H1 (cell line): ENCODE measurements around the gene KCNMB2. TPM values are rescaled to one million over a fixed set of nuclear protein-coding genes. Genes with fewer than 3 reads are reported as not detected.

Experiments
- JUND ChIP-seq: IDR thresholded peaks from 2 replicates; pipeline ENCODE4 v1.6.1; 2011; ENCODE audit warnings: mild to moderate bottlenecking, improper control_type of control experiment, low read length
- MAFK ChIP-seq: IDR thresholded peaks from 2 replicates; pipeline ENCODE4 v1.6.1; 2012; ENCODE audit warnings: low read depth, mild to moderate bottlenecking, improper control_type of control experiment, low read length
- NRF1 ChIP-seq: IDR thresholded peaks from 2 replicates; pipeline ENCODE4 v1.6.1; 2011; ENCODE audit warnings: mild to moderate bottlenecking, low read depth, low read length, improper control_type of control experiment
- RNF2 ChIP-seq: fragments of 200-900, 300-1000 bp; sonication (generic); IDR thresholded peaks from 2 replicates; pipeline ENCODE4 v1.7.1; 2016; ENCODE audit warnings: borderline replicate concordance, low read depth, mild to moderate bottlenecking, antibody characterized with exemption, low read length; ENCODE audit not compliant: poor library complexity, severe bottlenecking; ENCODE audit errors: missing control alignments
- SP1 ChIP-seq: IDR thresholded peaks from 2 replicates; pipeline ENCODE4 v1.6.1; 2011; ENCODE audit warnings: low read depth, low read length
- USF2 ChIP-seq: IDR thresholded peaks from 2 replicates; pipeline ENCODE4 v1.6.1; 2011; ENCODE audit warnings: low read length, improper control_type of control experiment
- polyA plus RNA-seq, 7 experiments: library from polyadenylated mRNA; depleted of rRNA in 3 of 7; stranded (reverse) in 5 of 7; unstranded in 2 of 7; fragments of >200 nt in 5 of 7; fragments of 200-250 nt in 2 of 7; gene quantifications; 1 replicate in 5 of 7; 2 replicates in 1 of 7; 4 replicates in 1 of 7; pipeline versions ENCODE4 v1.2.1 to v1.2.3, GENCODE V29; 2011 to 2013; ENCODE audit warnings: missing spikeins in 2 of 7, mixed read lengths in 2 of 7
- total RNA-seq: library from RNA; stranded (reverse); fragmentation: NEBNext Ultra II Directional; extraction: Animal tissue kit (Norgen Biotek cat#: 25700); gene quantifications from 2 replicates; pipeline ENCODE4 v1.2.1, GENCODE V29; 2021

KCNMB2 gene
- total and polyA plus RNA-seq, 2 of the 8 experiments (the other 6 are each of a cell fraction or from before 2014, with no cell fraction given): not detected

GRCh38 chr3:178690571-178690970, 154.3 kb downstream of the KCNMB2 start (continued):
- TF ChIP-seq SP1 (no peak), MAFK (no peak), JUND (no peak), NRF1 (no peak), USF2 (no peak), RNF2 (no peak)
